ENCODE measurements around the gene TRAPPC2L.

The TRAPPC2L gene

DNA sequence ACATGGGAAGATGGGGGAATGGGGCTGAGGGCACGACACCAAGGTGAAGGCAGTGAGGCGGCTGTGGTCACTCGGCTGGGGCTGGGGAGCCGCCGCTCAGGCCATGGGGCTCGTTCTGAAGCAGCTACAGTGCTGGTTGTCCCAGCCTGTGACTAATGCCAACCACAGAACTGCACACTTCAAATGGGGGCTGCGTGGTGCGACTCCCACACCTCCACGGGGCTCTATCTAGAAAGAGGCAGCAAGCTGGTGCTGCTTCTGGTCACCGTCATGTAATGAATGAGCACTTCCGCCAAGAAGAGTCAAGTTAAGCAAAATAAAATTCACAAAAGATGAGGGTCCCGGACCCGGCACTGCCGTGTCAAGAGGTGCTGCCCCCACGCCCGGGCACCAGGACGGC, 20.1 kb upstream of the TRAPPC2L start:
- no peak overlapping the region for H3K27ac ChIP-seq
- H3K4me3 ChIP-seq: no peak overlapping the region

DNA sequence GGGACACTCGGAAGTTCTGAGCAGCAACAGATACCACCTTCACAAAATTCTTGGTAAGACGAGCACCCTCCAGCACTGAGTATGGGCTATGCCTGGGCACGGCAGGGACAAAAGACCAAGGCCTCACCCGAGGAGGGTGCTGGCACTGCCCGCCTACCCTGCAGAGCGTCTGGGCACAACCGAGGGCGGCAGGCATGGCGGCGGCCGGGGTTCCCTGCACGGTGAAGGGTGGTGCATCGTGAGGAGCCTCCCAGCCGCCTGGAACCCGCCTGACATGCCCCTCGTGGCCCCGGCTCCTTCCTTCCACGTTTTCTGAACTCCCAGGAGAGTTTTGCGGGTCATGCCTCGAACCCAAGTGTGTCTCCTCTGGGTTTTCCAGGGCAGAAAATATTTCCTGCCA, 19.1 kb upstream of the TRAPPC2L start:
- H3K4me3 ChIP-seq: no peak overlapping the region
- H3K27ac ChIP-seq: no peak overlapping the region

DNA sequence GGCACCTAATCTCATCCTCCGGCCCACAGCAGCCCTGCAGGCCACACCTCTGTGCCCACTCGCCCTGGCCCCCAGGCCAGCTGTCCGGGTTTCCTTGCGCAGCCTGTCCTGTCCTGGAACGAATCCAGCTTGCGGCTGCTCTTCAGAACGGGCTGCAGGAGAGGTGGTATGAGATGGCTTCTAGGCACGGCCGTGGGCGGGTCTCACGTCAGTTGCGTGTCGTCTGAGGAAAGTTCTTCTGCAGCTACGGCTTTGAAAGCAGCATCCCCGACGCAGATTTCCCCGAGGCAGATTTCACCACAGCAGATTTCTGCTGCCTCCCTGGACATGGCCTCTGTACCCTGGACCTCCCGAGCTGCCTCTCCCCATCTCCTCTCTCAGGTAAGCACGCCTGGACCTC, 18.4 kb upstream of the TRAPPC2L start:
- H3K4me3 ChIP-seq: no peak overlapping the region
- H3K27ac ChIP-seq: no peak overlapping the region

DNA sequence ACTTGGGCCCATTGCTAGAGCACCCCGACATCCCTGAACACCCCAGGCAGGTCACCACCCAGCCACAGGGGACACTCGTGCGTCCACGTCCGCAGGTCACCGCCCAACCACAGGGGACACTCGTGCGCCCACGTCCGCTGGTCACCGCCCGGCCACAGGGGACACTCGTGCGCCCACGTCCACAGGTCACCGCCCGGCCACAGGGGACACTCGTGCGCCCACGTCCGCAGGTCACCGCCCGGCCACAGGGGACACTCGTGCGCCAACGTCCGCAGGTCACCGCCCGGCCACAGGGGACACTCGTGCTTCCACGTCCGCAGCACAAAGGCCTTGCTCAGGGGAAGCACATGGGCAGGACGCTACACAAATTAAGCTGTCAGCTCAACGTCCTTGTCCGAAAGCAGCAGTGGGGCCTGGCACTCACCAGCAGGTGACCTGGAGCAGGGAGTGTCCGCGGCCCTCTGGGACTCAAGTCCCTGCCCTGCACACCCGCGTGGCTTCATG, 17.8 kb upstream of the TRAPPC2L start:
- Histone ChIP-seq H3K4me3 (no peak overlapping the region), H3K27ac (no peak overlapping the region)

DNA sequence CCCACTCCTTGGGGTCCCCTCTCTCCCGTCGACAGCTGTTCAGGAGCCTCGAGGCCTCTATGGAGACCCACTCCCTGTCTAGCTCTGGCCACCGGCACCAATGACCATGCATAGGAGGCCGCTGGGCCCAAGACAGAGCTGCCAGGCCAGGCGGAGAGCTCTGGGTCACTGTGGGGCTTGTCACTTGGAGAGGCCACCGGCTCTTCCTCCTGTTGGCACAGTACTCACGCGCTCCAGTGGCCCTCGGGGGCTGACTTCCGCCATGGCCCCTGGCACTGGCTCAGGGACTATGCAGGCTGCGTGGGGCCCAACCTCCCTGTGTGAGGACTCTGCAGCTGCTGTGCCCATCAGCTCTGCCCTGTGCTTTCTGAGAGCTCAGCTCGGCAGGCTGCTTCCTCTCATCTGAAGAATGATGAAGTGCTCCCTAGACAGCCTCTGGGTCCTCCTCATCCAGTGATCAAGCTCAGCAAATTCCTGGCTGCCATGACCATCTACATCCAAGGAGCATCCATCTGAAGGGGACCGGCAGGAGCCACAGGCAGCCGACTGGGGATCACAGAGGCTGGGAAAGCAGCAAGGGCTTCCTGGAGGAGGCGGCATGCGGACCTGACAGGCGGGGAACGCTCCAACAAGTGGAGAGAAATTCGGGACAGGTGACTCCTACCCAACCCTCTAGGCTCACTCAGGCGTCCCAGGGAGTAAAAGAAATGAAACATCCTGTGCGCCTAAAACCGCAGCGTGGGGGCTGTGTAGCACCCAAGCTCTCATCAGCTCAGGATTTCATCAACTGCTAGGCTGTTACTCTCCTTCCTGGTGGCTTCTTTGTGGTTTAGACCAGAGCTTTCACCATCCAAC, 17.0 kb upstream of the TRAPPC2L start:
- H3K4me3 ChIP-seq: no peak overlapping the region
- H3K27ac ChIP-seq: no peak overlapping the region

DNA sequence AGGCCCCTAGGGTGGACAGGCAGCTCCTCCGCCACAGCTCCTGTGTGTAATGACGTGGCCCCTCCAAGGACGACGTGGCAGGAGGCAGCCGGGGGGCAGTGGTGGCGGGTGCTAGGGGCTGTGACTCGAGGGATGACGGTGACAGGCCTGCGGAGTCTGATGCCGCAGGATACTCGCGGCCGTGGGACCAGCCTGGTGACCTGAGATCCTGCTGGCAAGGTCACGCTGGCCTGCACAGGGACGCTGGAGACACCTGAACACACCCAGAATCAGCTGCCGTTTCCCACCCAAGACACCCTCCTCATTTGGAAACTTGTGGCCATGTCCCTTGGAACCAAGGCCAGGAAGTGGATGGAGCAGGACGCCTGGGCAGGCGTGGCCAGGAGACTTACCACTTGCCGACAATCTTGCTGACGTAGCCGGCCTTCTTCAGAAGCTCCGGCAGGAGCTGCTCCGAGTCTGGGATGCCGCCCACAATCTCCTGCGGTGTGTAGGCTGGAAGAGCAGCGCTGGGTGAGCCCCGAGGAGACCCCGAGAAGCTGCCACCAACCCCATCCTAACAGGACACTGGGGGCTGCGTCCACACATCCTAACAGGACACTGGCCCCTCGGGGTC, 16.2 kb upstream of the TRAPPC2L start:
- no peak overlapping the region for H3K27ac ChIP-seq
- no peak overlapping the region for H3K4me3 ChIP-seq

DNA sequence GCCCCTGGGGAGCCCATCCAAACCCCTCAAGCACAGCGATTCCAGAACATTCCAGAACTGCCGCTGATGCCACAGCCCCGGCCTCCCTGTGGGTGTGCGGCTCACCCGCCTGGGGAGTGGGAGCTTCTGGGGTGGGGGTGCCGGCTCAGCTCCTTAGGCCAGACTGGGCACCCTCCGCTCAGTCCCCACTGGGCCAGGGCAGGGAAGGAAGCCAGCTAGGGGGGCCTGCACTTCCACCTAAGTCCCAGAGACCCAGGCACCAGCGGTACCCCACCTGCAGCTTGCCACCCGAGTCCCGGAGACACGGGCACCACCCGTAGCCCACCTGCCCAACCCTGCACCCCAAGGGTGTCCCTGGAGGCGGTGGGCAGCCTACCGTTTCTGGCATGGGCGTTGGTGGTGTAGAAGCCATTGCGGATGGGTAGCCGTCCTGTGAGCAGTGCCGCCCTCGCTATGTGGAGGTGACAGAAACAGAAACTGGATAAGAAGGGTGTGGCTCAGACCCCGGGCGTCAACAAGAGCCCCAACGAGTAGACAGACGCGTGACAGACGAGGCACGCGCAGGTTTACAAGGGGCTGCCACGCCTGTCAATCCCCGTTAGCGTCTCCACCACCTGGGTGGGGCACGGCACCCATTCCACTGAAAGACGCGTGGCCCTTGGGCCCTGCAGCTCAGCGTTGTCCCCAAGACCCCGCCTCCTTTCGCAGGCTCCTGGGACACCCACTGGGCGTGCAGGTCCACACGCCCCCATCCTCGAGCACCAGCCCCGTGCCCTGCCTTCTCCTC, 15.2 kb upstream of the TRAPPC2L start:
- H3K27ac ChIP-seq: no peak overlapping the region

DNA sequence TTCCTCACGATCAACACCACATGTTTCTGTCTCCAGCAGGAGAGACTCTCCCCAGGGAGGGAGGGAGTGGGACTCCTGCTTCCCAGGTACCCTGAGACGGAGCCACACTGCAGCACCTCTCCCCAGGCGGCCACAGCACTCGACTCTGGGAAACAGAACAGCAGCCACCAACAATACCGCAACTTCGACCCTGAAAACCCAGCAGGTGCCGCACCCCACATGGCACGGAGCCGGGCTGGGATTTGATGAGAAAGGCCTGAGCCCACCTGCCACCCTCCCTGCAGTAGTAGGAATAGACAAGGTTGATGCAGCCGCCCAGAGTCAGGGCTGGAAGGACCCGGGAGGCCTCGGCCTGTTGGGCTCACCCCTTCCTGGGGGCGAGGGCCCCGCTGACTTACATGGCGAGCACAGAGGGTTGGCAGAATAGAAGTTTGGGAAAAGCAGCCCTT, 14.6 kb upstream of the TRAPPC2L start:
- H3K27ac ChIP-seq: no peak overlapping the region
- H3K4me3 ChIP-seq: no peak overlapping the region

More for the DNA sequence above, 15.2 kb upstream of the TRAPPC2L start:
- no peak overlapping the region for H3K4me3 ChIP-seq

DNA sequence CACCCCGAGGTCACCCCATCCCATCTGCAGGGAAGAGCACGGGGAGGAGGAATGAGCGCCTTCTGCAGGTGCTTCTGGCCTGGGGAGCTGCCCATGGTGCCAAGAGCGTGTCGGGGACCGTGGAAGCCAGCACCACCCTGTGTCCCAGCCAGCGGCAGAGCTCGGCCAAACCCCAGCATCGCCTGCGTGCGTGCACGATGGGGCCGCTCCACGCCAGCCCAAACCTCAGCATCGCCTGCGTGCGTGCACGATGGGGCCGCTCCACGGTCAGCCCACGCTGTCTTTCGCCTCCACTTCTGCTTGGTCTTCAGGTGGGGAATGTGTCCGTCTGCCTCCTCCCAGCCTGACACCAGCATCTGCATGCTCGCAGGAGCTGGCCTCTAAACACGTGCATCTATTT, 14.1 kb upstream of the TRAPPC2L start:
- H3K4me3 ChIP-seq: no peak overlapping the region
- no peak overlapping the region for H3K27ac ChIP-seq

DNA sequence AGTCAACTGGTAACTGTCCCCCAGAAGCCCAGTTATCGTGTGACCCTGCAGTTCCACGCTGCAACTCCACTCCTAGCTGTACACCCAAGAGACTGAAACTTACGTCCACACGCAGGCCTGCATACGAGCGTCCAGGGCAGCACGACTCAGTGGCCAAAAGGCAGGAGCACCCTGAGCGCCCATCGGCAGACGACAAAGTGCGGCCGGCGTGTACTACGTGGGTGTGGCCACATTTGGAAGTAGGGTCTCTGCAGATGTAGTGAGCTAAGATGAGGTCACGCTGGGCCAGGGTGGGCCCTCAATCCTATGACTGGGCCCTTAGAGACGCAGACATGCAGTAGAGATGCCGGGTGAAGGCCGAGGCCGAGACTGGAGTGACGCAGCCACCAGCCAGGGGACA, 13.7 kb upstream of the TRAPPC2L start:
- no peak overlapping the region for H3K27ac ChIP-seq

DNA sequence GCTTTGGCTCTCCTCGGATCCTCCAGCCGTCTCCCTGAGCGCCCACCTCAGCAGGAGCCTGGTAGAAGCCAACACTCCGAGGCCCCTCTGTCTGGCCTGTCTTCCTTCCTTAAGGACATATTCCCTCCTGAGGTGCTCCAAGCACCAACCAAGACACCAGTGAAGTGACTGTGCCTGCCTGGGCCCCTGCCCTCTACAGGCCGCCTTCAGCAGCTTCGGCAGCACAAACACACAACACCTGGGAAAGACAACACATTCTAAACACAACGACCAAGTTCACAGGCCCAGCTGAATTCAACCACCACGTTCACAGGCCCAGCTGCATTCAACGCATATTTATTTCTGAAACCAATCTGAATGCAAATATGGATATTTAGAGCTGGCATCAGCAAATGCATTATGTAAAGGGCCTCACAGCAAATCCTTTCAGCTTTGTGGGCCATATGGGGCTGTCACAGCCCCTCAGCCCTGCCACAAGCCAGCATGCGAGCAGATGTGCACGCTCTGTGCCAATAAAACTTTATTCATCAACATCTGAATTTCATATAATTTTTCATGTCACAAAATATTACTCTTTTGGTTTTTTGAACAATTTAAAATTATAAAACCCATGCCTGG, 12.4 kb upstream of the TRAPPC2L start:
- H3K4me3 ChIP-seq: no peak overlapping the region
- H3K27ac ChIP-seq: no peak overlapping the region

More for the DNA sequence above, 13.7 kb upstream of the TRAPPC2L start:
- H3K4me3 ChIP-seq: no peak overlapping the region

DNA sequence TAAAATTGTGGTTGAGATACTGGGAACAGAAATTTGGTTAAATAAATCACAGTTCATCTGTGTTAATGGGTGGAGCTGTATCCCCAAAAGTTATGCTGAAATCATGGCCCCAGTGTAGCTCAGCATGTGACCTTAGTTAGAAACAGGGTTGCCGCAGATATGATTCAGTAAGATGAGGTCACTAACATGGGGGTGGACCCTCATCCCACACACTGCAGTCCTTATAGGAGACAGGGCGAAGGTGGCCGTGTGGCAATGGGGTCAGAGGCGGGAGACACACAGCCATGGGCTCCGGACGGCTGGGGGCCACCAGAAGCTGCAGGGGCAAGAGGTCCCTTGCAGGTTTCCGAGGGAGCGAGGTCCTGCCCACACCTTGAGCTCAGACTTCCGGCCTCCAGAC, 10.8 kb upstream of the TRAPPC2L start:
- H3K27ac ChIP-seq: no peak overlapping the region
- H3K4me3 ChIP-seq: no peak overlapping the region

DNA sequence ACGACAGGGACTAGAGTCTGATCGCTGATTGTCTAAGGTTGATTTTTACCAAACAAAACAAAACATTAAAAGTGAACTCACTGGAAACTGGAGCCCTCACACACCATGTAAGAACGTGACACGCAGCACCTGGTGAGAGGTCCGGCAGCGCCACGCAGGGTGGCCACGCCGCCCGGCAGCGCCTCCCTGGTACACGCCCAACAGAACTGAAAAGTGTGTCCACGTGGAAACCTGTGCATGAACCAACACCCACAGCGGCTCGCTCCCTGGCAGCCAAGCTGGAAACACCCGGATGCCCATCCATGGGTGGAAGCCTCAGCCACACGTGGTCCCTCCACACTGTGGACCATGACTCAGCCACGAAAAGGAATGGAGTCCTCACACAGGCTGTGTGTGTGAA, 9.3 kb upstream of the TRAPPC2L start:
- H3K27ac ChIP-seq: no peak overlapping the region

DNA sequence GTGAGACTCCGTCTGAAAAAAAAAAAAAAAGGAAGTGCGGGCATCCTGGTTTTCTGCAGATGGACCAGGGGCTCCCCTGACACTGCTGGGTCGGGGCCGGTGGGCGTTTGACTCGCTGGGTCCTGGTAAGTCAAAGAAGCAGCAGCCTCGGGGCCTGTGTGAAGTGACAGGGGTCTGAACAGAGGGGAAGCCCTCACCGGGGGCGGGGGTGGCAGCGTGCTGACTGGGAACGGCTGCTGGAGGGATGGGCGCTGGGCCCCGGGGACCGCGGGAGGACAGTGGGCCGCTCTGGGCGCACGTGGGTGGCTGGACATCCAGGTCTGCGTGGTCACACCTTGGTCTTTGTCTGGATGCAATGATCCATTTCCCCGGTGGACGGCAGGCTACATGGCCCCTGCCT, 8.4 kb upstream of the TRAPPC2L start:
- no peak overlapping the region for H3K27ac ChIP-seq
- no peak overlapping the region for H3K4me3 ChIP-seq

More for the DNA sequence above, 9.3 kb upstream of the TRAPPC2L start:
- H3K4me3 ChIP-seq: no peak overlapping the region

DNA sequence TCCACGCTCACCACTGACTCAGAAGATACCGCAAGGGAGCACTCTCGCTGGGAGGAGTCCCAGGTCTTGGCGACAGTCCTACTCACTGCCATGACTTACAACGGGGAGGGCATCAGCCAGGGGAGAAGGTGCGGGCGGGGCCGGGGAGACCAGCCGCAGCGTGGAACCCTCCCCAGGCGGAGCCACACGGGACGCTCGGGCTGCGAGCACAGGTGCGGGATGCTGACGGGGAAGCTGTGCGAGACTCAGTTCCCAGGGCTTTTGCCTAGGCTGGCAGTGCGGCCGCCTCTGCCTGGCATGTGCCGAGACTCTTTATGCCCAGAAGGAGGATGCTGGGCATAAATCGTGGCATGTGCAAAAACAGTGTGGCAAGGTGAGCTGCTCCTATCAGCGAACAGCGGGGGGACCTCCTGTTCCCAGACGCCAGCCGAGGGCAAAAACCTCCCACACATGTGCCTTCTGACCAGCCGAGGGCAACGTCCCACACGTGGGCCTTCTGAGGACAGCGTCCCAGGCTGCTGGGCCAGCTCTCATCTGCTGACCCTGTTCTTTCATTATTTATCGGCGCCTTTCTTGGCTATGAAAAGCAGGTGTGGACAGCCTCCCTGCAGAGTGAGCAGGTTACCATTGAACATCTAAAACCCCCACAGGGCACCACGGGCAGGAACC, 6.3 kb upstream of the TRAPPC2L start:
- H3K27ac ChIP-seq: no peak overlapping the region
- H3K4me3 ChIP-seq: no peak overlapping the region

DNA sequence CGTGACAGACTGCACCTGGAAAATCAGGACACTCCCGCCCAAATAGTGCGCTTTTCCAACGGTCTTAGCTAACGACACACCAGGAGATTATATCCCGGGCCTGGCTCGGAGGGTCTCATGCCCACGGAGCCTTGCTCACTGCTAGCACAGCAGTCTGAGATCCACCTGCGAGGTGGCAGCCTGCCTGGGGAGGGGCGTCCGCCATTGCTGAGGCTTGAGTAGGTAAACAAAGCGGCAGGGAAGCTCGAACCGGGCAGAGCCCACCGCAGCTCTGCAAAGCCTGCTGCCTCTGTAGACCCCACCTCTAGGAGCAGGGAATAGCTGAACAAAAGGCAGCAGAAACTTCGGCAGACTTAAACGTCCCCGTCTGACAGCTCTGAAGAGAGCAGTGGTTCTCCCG, 5.3 kb upstream of the TRAPPC2L start:
- Histone ChIP-seq H3K4me3 (no peak overlapping the region), H3K27ac (no peak overlapping the region)

DNA sequence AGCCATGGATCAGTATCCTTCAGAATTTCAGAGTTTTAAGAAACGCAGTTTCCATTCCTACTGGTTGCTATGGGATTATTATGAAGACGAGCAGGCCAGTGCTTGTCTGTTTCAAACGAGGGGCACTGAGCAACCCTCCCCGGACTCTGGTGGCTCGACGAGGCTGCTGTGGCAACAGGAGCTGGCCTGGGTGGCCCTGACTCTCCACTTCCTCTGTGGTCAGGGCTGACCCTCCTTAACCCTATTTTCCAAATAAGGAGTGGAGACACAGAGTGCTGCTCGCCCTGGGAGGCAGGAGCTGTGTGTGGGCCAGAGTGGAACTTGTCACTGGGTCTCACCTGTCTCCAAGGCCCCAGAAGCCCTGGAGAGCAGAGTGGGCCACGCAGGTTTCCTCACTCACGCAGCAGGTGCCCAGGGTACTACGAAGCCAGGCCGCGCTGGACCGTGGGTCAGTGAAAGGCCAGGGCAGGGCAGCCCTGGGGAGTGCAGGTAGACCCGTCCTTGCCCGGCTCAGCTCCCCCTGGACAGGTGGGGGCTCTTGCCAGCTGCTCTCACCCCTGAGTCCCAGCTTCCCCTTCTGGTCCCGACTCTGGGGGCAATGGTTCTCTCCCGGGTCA, 3.5 kb upstream of the TRAPPC2L start:
- peak overlapping the region in 1 of 21 experiments; percentile 5 for H3K27ac ChIP-seq
- H3K4me3 ChIP-seq: no peak overlapping the region

DNA sequence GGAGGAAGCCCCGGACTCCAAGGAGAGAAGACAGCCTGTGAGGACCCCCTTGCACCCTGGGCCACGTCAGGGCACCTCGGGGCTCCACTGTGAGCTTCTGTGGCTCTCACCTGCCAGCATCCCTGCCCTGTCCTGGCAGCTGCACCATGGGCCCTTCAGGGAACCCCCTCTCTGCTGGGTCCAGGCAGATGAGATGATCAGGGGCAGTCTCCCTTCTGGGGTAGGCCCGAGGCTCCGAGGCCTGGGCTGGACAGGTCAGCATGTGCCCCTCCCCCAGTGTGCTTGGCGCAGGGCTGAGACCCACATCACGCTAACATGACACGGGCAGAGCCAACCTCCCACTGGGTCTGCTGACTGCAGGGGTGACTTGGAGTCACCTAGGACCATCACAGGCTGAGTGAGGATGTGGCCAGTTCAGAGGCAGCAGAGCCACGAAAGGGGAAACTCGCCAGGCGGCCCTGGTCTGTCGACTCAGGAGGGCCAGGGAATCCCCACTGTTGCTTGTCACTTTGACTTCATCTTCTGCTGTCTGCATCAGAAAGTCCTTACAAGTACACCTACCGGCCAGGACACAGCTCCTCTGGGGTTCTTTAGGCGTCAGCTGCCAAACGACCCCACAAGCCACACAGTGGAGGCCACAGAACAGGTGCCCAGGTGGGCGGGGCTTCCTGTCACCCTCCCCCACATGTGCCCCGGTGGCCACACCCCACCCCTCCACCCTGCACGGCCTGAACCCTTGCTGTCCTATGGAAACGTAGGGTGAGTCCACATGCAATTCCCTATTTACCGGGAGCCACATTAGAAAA, 2.4 kb upstream of the TRAPPC2L start:
- Histone ChIP-seq H3K4me3 (no peak overlapping the region), H3K27ac (peak overlapping the region in 1 of 21 experiments; percentile 13)

All from skin epidermis (tissue), 12 donors.